Gastrocnemius medialis (tissue), 4 donors: ENCODE measurements around the gene MEX3C. TPM values are rescaled to one million over a fixed set of nuclear protein-coding genes. Genes with fewer than 3 reads are reported as not detected.
A peak's percentile ranks its signal among the peaks of the same experiment; 100 is the strongest.

Source experiments
- ATAC-seq, 2 donors: fragments of 150-250 bp; one replicate each; pipeline ENCODE4 v1.9.1; 2016
- DNase-seq, 2 donors: peaks; one replicate each; pipeline ENCODE4 v3.0.0-alpha.2; 2019
- H3K27ac ChIP-seq, 4 donors: fragments of 200-600 bp; sonication (generic); 1 replicate in 1 of 4; 2 replicates in 3 of 4; pipeline ENCODE4 v1.5.1; 2016 to 2018; ENCODE audit warnings: mild to moderate bottlenecking in 2 of 4, moderate library complexity in 1 of 4
- H3K27me3 ChIP-seq, 3 donors: fragments of 200-600 bp; sonication (generic) in 2 of 3; 1 replicate in 1 of 3; 2 replicates in 2 of 3; pipeline versions ENCODE4 v1.5.1 to v1.6.0; 2016 to 2019; ENCODE audit warnings: mild to moderate bottlenecking in 1 of 3, moderate library complexity in 1 of 3
- H3K36me3 ChIP-seq, 2 donors: fragments of 200-600 bp; sonication (generic) in 1 of 2; one replicate each; pipeline ENCODE4 v1.5.1; 2017 to 2018
- H3K4me1 ChIP-seq, 2 donors: fragments of 200-600 bp; sonication (generic) in 1 of 2; one replicate each; pipeline ENCODE4 v1.5.1; 2016 to 2017; ENCODE audit warnings: mild to moderate bottlenecking in 2 of 2
- H3K4me3 ChIP-seq, 4 donors: fragments of 200-600 bp; sonication (generic) in 3 of 4; 1 replicate in 1 of 4; 2 replicates in 3 of 4; pipeline ENCODE4 v1.5.1; 2016 to 2019; ENCODE audit warnings: mild to moderate bottlenecking in 2 of 4
- H3K9me3 ChIP-seq, 3 donors: fragments of 200-600 bp; sonication (generic) in 2 of 3; 1 replicate in 1 of 3; 2 replicates in 2 of 3; pipeline ENCODE4 v1.5.1; 2016 to 2019
- CTCF ChIP-seq, 5 experiments: fragments of 450-650 bp in 3 of 5; fragments of 200-600 bp in 2 of 5; sonication (generic) in 2 of 5; IDR thresholded peaks in 4 of 5; conservative IDR thresholded peaks in 1 of 5; 1 replicate in 4 of 5; 2 replicates in 1 of 5; pipeline ENCODE4 v1.5.1; 2016 to 2019; ENCODE audit warnings: antibody characterized with exemption in 5 of 5, mild to moderate bottlenecking in 3 of 5, moderate library complexity in 3 of 5
- POLR2A ChIP-seq, 2 donors: fragments of 450-650 bp; IDR thresholded peaks; one replicate each; pipeline ENCODE4 v1.6.1; 2017; ENCODE audit warnings: antibody characterized with exemption in 2 of 2, mild to moderate bottlenecking in 2 of 2, moderate library complexity in 2 of 2
- in situ Hi-C, 4 donors: fragments of 200-750 bp; cut with MboI; loops; one replicate each; pipeline versions ENCODE4 v1.15.0 to v1.8.0; 2017; ENCODE audit warnings: low sequenced_read_pairs in 4 of 4
- intact Hi-C: fragments of 100-400 bp; cut with DNase I; formaldehyde crosslinking; loops from one replicate; pipeline ENCODE4 v1.15.1; 2023; ENCODE audit warnings: low total_unique reads
- total RNA-seq, 4 donors: library from RNA; depleted of rRNA; stranded (reverse); fragments of >200 nt; gene quantifications; one replicate each; pipeline versions ENCODE4 v1.1.0 to v1.2.3, GENCODE V29; 2016

The MEX3C gene
- total RNA-seq, 4 donors from 2014 or later: 8.8 to 14.9 (median 12.4) TPM

GRCh38 chr18:51226068-51226467, 28.6 kb upstream of the MEX3C start:
- in situ Hi-C loops: no loop called here

GRCh38 chr18:51212606-51213005, 15.1 kb upstream of the MEX3C start:
- no peaks in the 10 kb centered on the region for H3K9me3 ChIP-seq
- in situ Hi-C loops (loop anchor here in 1 of 4 donors (25.0 kb wide), 1 partner anchor 325 kb away; the partner anchor contains the start of gene ME2), intact Hi-C loops (no loop called here)
- H3K36me3 ChIP-seq: no peaks in the 10 kb centered on the region
- no peak for DNase-seq
- TF ChIP-seq POLR2A (IDR thresholded peaks at IDR 0.05) (no peak), CTCF (IDR thresholded peaks at IDR 0.05 in 4 of 5, conservative IDR thresholded peaks at IDR 0.05 in 1 of 5) (no peak)
- H3K4me3 ChIP-seq: no peak overlapping the region
- H3K4me1 ChIP-seq: no peaks in the 10 kb centered on the region
- no peak for ATAC-seq
- H3K27ac ChIP-seq: no peak overlapping the region
- H3K27me3 ChIP-seq: no peaks in the 10 kb centered on the region

More at GRCh38 chr18:51226068-51226467, 28.6 kb upstream of the MEX3C start:
- ATAC-seq (no peak), DNase-seq (no peak)
- intact Hi-C loops: no loop called here
- H3K4me1 ChIP-seq: no peaks in the 10 kb centered on the region
- H3K9me3 ChIP-seq: no peaks in the 10 kb centered on the region
- TF ChIP-seq CTCF (IDR thresholded peaks at IDR 0.05 in 4 of 5, conservative IDR thresholded peaks at IDR 0.05 in 1 of 5): no peak
- TF ChIP-seq POLR2A (IDR thresholded peaks at IDR 0.05): no peak
- no peak overlapping the region for H3K27ac ChIP-seq
- H3K36me3 ChIP-seq: no peaks in the 10 kb centered on the region
- H3K27me3 ChIP-seq: no peaks in the 10 kb centered on the region
- no peak overlapping the region for H3K4me3 ChIP-seq

GRCh38 chr18:51211552-51211951, 14.1 kb upstream of the MEX3C start:
- intact Hi-C loops: no loop called here
- Histone ChIP-seq H3K9me3 (no peaks in the 10 kb centered on the region), H3K36me3 (no peaks in the 10 kb centered on the region), H3K4me3 (no peak overlapping the region), H3K27ac (no peak overlapping the region), H3K4me1 (no peaks in the 10 kb centered on the region), H3K27me3 (no peaks in the 10 kb centered on the region)
- in situ Hi-C loops: loop anchor here in 1 of 4 donors (25.0 kb wide), 1 partner anchor 324 kb away; the partner anchor contains the start of gene ME2
- TF ChIP-seq CTCF (IDR thresholded peaks at IDR 0.05 in 4 of 5, conservative IDR thresholded peaks at IDR 0.05 in 1 of 5): no peak
- no peak for TF ChIP-seq POLR2A (IDR thresholded peaks at IDR 0.05)
- peak in 1 of 2 donors; percentile 23 for DNase-seq
- ATAC-seq: peak in 1 of 2 donors; percentile 56

- no peaks in the 10 kb centered on the region for H3K27me3 ChIP-seq
- no peaks in the 10 kb centered on the region for H3K36me3 ChIP-seq
- H3K4me3 ChIP-seq: peak overlapping the region; percentile 80 to 94 (median 89)
- peaks cover 33 to 35% of the 10 kb centered on the region in 2 donors for H3K4me1 ChIP-seq
- TF ChIP-seq POLR2A (IDR thresholded peaks at IDR 0.05) (peak; percentile 68 to 82), CTCF (IDR thresholded peaks at IDR 0.05 in 4 of 5, conservative IDR thresholded peaks at IDR 0.05 in 1 of 5) (peak in 1 of 5 experiments; percentile 9)
- H3K27ac ChIP-seq: peak overlapping the region; percentile 94 to 98 (median 95)
- DNase-seq (peak; percentile 25 to 45), ATAC-seq (peak; percentile 28 to 38)
- intact Hi-C loops: loop anchor here (1.0 to 10.0 kb wide), 5 partner anchors 125 to 1710 kb away; partner anchors contain the start of genes C18orf32, CXXC1, ELAC1 and MBD1
- H3K9me3 ChIP-seq: no peaks in the 10 kb centered on the region
- in situ Hi-C loops: loop anchor here in 3 of 4 donors (25.0 kb wide), 3 partner anchors 160 to 910 kb away; partner anchors contain the start of genes CXXC1 (in 1 of the 3), ELAC1 (in 1 of the 3), MBD1 (in 1 of the 3) and SMAD4 (in 1 of the 3)
Observed at GRCh38 chr18:51196811-51197660, 445 bp downstream of the MEX3C start.
